HL-60/S4 treated with retinoic acid at 250 ng/mL for 4 days and 3 days (cell line): ENCODE results near the gene TRAPPC13.
"Not testable (repeated sequence)": the region's sequence is repeated elsewhere in the genome, so short reads cannot be mapped to it uniquely, and the experiment has no call there.

Experiments
- in situ Hi-C: fragments of 300-500 bp; cut with MboI; formaldehyde crosslinking; loops from 2 replicates; pipeline ENCODE4 v1.7.0; 2022; ENCODE audit warnings: low sequenced_read_pairs

The TRAPPC13 gene

GRCh38 chr5:65676056-65676455 is 51.2 kb downstream of the TRAPPC13 start:
- in situ Hi-C loops = not testable (repeated sequence)

GRCh38 chr5:65682148-65682547 is 57.3 kb downstream of the TRAPPC13 start:
- in situ Hi-C loops = no loop called here

- in situ Hi-C loops = no loop called here
Measured at GRCh38 chr5:65693121-65693520, 68.3 kb downstream of the TRAPPC13 start.

- in situ Hi-C loops = no loop called here
Measured at GRCh38 chr5:65695162-65695755, 70.4 kb downstream of the TRAPPC13 start.

GRCh38 chr5:65695896-65696295 is 71.1 kb downstream of the TRAPPC13 start:
- in situ Hi-C loops = no loop called here

GRCh38 chr5:65696892-65697291 is 72.1 kb downstream of the TRAPPC13 start:
- in situ Hi-C loops = no loop called here

GRCh38 chr5:65699338-65699737 is 74.5 kb downstream of the TRAPPC13 start:
- in situ Hi-C loops = no loop called here

GRCh38 chr5:65702036-65702435 is 77.2 kb downstream of the TRAPPC13 start:
- in situ Hi-C loops = no loop called here

- in situ Hi-C loops = no loop called here
Measured at GRCh38 chr5:65704621-65705239, 79.9 kb downstream of the TRAPPC13 start.

GRCh38 chr5:65707663-65708062 is 82.8 kb downstream of the TRAPPC13 start:
- in situ Hi-C loops = no loop called here

- in situ Hi-C loops = no loop called here
Measured at GRCh38 chr5:65708145-65708544, 83.3 kb downstream of the TRAPPC13 start.
